T-helper 1 cell treated with Interleukin-12 subunit alpha and Interleukin-12 subunit beta and Interleukin-4 antibody, amounts not matched to agents 30 μg/mL and 1 μg/mL, for 36 hours (primary cell): Measurements from ENCODE around the gene AHNAK2.

Experiments used
- H3K27ac Mint-ChIP-seq: one replicate; pipeline ENCODE4 v1.8.0; 2021; ENCODE audit warnings: mild to moderate bottlenecking, mixed read lengths
- H3K27me3 Mint-ChIP-seq: one replicate; pipeline ENCODE4 v1.8.0; 2021; ENCODE audit warnings: low read depth, mixed read lengths
- H3K36me3 Mint-ChIP-seq: one replicate; pipeline ENCODE4 v1.8.0; 2021; ENCODE audit warnings: low read depth, mixed read lengths
- H3K4me1 Mint-ChIP-seq: one replicate; pipeline ENCODE4 v1.8.0; 2021; ENCODE audit warnings: low read depth, mixed read lengths
- H3K4me3 Mint-ChIP-seq: one replicate; pipeline ENCODE4 v1.8.0; 2021; ENCODE audit warnings: mild to moderate bottlenecking, moderate library complexity, mixed read lengths
- H3K9me3 Mint-ChIP-seq: one replicate; pipeline ENCODE4 v1.8.0; 2021; ENCODE audit warnings: mixed read lengths

The AHNAK2 gene

GRCh38 chr14:104999361-104999760 lies 21.2 kb upstream of the AHNAK2 start:
- Mint-ChIP-seq H3K27me3 (no peaks in the 10 kb centered on the region), H3K27ac (no peak overlapping the region), H3K36me3 (peaks cover 11% of the 10 kb centered on the region), H3K4me1 (peaks cover 2% of the 10 kb centered on the region), H3K9me3 (no peaks in the 10 kb centered on the region), H3K4me3 (no peak overlapping the region)

- Mint-ChIP-seq H3K27ac (no peak overlapping the region), H3K36me3 (peaks cover 11% of the 10 kb centered on the region), H3K9me3 (no peaks in the 10 kb centered on the region), H3K27me3 (no peaks in the 10 kb centered on the region), H3K4me3 (no peak overlapping the region), H3K4me1 (peaks cover 2% of the 10 kb centered on the region)
Measured at GRCh38 chr14:104998801-104999200, 20.6 kb upstream of the AHNAK2 start.

- Mint-ChIP-seq H3K36me3 (peaks cover 15% of the 10 kb centered on the region), H3K27me3 (no peaks in the 10 kb centered on the region), H3K4me1 (peaks cover 2% of the 10 kb centered on the region), H3K9me3 (no peaks in the 10 kb centered on the region), H3K4me3 (no peak overlapping the region), H3K27ac (no peak overlapping the region)
Measured at GRCh38 chr14:104996483-104996882, 18.3 kb upstream of the AHNAK2 start.

- Mint-ChIP-seq H3K27me3 (no peaks in the 10 kb centered on the region), H3K27ac (no peak overlapping the region), H3K9me3 (no peaks in the 10 kb centered on the region), H3K36me3 (peaks cover 15% of the 10 kb centered on the region), H3K4me1 (peaks cover 2% of the 10 kb centered on the region), H3K4me3 (no peak overlapping the region)
Measured at GRCh38 chr14:104996032-104996431, 17.9 kb upstream of the AHNAK2 start.

GRCh38 chr14:104994978-104995377 lies 16.8 kb upstream of the AHNAK2 start:
- Mint-ChIP-seq H3K9me3 (no peaks in the 10 kb centered on the region), H3K27me3 (no peaks in the 10 kb centered on the region), H3K4me1 (peaks cover 2% of the 10 kb centered on the region), H3K4me3 (no peak overlapping the region), H3K36me3 (peaks cover 15% of the 10 kb centered on the region), H3K27ac (no peak overlapping the region)

GRCh38 chr14:104993808-104994591 lies 15.8 kb upstream of the AHNAK2 start:
- Mint-ChIP-seq H3K27ac (no peak overlapping the region), H3K27me3 (no peaks in the 10 kb centered on the region), H3K9me3 (no peaks in the 10 kb centered on the region), H3K4me3 (no peak overlapping the region), H3K36me3 (peaks cover 10% of the 10 kb centered on the region), H3K4me1 (peaks cover 2% of the 10 kb centered on the region)

GRCh38 chr14:104993306-104993705 lies 15.1 kb upstream of the AHNAK2 start:
- Mint-ChIP-seq H3K4me3 (no peak overlapping the region), H3K27ac (no peak overlapping the region), H3K4me1 (peaks cover 2% of the 10 kb centered on the region), H3K36me3 (peaks cover 9% of the 10 kb centered on the region), H3K27me3 (no peaks in the 10 kb centered on the region), H3K9me3 (no peaks in the 10 kb centered on the region)

- H3K4me3 Mint-ChIP-seq = no peak overlapping the region
- H3K27ac Mint-ChIP-seq = no peak overlapping the region
Measured at GRCh38 chr14:104992501-104992900, 14.3 kb upstream of the AHNAK2 start.

GRCh38 chr14:104991896-104992230 lies 13.7 kb upstream of the AHNAK2 start:
- peaks cover 3% of the 10 kb centered on the region for H3K4me1 Mint-ChIP-seq
- H3K27ac Mint-ChIP-seq = no peak overlapping the region
- H3K27me3 Mint-ChIP-seq = peaks cover 5% of the 10 kb centered on the region
- no peak overlapping the region for H3K4me3 Mint-ChIP-seq
- no peaks in the 10 kb centered on the region for H3K9me3 Mint-ChIP-seq
- H3K36me3 Mint-ChIP-seq = peaks cover 4% of the 10 kb centered on the region

More at GRCh38 chr14:104992501-104992900, 14.3 kb upstream of the AHNAK2 start:
- Mint-ChIP-seq H3K9me3 (no peaks in the 10 kb centered on the region), H3K27me3 (no peaks in the 10 kb centered on the region), H3K36me3 (peaks cover 9% of the 10 kb centered on the region), H3K4me1 (peaks cover 2% of the 10 kb centered on the region)

- no peak overlapping the region for H3K4me3 Mint-ChIP-seq
- peaks cover 3% of the 10 kb centered on the region for H3K4me1 Mint-ChIP-seq
- H3K9me3 Mint-ChIP-seq = no peaks in the 10 kb centered on the region
- H3K27me3 Mint-ChIP-seq = peaks cover 9% of the 10 kb centered on the region
- peaks cover 4% of the 10 kb centered on the region for H3K36me3 Mint-ChIP-seq
- H3K27ac Mint-ChIP-seq = no peak overlapping the region
Measured at GRCh38 chr14:104989951-104990303, 11.8 kb upstream of the AHNAK2 start.

- H3K9me3 Mint-ChIP-seq = no peaks in the 10 kb centered on the region
- H3K4me1 Mint-ChIP-seq = peaks cover 3% of the 10 kb centered on the region
- H3K27me3 Mint-ChIP-seq = peaks cover 9% of the 10 kb centered on the region
- peaks cover 4% of the 10 kb centered on the region for H3K36me3 Mint-ChIP-seq
- no peak overlapping the region for H3K27ac Mint-ChIP-seq
- H3K4me3 Mint-ChIP-seq = no peak overlapping the region
Measured at GRCh38 chr14:104989236-104989950, 11.2 kb upstream of the AHNAK2 start.

- no peaks in the 10 kb centered on the region for H3K9me3 Mint-ChIP-seq
- peaks cover 5% of the 10 kb centered on the region for H3K4me1 Mint-ChIP-seq
- peaks cover 9% of the 10 kb centered on the region for H3K27me3 Mint-ChIP-seq
- peak overlapping the region; percentile 56 for H3K4me3 Mint-ChIP-seq
- H3K27ac Mint-ChIP-seq = peak overlapping the region; percentile 26
- no peaks in the 10 kb centered on the region for H3K36me3 Mint-ChIP-seq
Measured at GRCh38 chr14:104986487-104987164, 8.5 kb upstream of the AHNAK2 start.

GRCh38 chr14:104985675-104986486 lies 7.7 kb upstream of the AHNAK2 start, which contains the start of gene CLBA1:
Gene CLBA1 (plus strand): TSS chr14:104985788. CDS start chr14:104986432, 644 bp downstream.
- H3K27me3 Mint-ChIP-seq = peaks cover 9% of the 10 kb centered on the region
- H3K4me3 Mint-ChIP-seq = peak within 1 kb of the TSS; percentile 63
- peaks cover 5% of the 10 kb centered on the region for H3K4me1 Mint-ChIP-seq
- peak within 1 kb of the TSS; percentile 26 for H3K27ac Mint-ChIP-seq
- H3K36me3 Mint-ChIP-seq = no peaks in the 10 kb centered on the region
- no peaks in the 10 kb centered on the region for H3K9me3 Mint-ChIP-seq
